DMS 273 (cell line): ENCODE results near the gene SMAD3.
A peak's percentile ranks its signal among the peaks of the same experiment; 100 is the strongest.
"Not testable (repeated sequence)": the region's sequence is repeated elsewhere in the genome, so short reads cannot be mapped to it uniquely, and the experiment has no call there.

Experiments
- DNase-seq: peaks from one replicate; lab custom pipeline; 2025; ENCODE audit not compliant: unreplicated experiment; lab: John Stamatoyannopoulos, UW

The SMAD3 gene

GRCh38 chr15:67062369-67062985 is 2.9 kb upstream of the SMAD3 start:
- no peak for DNase-seq

DNA sequence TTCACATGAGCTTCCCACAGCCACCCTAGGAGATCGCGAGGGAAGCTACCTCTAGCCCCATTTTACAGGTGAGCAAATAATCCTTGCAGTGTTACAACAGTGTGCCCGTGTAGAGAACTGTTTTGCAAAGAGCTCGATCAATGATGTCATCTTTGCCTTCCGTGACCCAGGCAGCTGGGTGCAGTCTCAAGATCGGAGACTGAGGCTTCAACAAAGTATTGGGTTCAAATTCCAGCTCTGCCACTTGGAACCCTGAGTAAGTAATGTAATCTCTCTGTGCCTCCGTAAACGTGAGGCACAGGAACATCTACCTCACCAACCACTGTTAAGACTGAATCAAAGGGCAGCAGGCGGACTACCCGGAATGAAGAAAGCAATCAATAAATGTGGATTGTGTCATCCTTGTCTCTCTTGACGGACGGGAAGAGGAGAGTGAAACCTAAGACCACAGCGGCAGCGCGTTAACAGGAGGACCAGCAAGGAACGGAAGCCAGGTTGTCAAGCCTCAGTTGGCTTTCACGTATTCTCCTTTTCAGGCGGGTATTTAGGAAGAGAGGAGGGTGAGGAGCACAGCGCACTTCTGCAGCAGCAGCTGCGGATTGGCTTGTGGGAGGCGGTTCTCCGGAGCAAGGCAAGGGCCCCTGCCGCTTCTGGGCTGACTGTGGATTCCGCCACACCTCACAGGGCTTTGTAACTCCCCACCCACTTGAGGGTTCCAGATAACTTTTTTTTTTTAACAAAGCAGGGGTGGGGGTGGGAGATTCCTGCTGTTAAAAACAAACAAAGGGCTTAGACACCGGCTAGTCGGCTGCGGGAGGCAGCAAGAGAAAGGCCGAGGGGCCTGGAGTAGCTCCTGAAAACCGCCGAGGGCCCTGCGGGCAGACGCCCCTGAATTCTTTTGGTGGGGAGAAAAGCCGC is 1.5 kb upstream of the SMAD3 start:
- no peak for DNase-seq

GRCh38 chr15:67064607-67065530 is 533 bp upstream of the SMAD3 start:
- peak; percentile 76 for DNase-seq

DNA sequence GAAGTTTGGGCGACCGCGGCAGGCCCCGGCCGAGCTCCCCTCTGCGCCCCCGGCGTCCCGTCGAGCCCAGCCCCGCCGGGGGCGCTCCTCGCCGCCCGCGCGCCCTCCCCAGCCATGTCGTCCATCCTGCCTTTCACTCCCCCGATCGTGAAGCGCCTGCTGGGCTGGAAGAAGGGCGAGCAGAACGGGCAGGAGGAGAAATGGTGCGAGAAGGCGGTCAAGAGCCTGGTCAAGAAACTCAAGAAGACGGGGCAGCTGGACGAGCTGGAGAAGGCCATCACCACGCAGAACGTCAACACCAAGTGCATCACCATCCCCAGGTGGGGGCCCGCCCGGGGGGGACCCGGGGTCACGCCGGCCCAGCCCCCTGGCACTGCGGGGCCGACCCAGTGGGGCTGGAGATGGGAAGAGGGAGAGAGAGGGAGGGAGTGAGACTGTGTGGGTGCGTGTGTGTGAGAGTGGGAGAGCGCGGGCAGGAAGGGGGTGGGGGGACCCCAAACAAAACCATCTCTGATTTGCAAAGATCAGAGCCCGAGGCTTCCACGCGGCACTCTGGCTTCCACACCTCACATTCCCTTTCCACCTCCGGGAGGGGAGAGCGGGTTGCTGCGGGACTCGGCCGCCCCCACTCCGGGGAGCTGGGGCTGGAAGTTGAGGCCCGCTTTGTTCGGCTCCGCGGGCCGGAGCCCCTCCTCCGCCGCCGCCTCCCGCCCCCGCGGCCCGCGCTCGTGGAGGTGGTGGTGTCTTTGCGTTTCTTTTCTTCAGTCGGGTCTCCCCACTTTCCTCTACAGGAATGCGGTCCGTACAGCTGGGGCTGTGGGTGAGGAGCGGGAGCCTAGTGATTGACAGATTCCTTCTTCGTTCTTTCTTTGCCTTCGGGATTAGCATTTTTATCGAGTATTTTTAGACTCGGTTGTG is 898 bp downstream of the SMAD3 start:
- peak; percentile 37 for DNase-seq

DNA sequence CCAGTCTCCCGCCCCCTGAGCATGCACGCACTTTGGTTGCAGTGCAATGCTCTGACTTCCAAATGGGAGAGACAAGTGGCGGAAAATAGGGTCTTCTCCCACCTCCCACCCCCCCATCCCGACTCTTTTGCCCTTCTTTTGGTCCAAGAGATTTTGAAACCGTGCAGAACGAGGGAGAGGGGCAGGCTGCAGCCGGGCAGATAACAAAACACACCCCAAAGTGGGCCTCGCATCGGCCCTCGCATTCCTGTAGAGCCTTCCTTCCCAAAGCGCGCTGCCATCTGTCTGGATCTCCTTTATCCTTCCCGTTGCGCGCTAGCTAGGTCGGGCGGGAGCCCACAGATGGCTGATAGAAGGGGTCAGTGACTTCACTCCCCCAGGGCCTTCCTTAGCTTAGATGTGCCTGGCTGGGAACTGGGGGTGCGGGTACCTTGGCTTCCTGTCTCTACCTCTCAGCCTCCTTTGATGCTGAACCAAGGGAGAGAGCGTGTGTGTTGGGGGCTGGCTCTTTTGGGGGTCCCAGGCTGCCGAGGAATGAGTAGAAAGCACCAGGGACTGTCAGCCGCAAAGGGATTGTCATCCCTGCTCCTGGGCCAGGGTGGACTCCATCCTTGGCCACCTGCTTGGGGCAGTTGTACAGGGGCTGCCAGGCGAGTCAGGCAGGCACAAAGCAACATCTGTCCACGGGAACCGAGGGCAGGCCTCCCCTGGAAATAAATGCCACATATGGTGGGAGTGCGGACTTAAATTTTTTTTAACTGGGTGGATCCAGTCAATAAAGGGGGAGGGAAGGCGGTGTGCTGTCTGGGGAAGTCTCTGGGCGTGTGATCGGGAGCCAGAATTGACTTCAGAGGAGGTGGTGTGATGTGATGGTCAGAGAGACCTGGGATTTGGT is 1.8 kb downstream of the SMAD3 start:
- DNase-seq: peak; percentile 74

DNA sequence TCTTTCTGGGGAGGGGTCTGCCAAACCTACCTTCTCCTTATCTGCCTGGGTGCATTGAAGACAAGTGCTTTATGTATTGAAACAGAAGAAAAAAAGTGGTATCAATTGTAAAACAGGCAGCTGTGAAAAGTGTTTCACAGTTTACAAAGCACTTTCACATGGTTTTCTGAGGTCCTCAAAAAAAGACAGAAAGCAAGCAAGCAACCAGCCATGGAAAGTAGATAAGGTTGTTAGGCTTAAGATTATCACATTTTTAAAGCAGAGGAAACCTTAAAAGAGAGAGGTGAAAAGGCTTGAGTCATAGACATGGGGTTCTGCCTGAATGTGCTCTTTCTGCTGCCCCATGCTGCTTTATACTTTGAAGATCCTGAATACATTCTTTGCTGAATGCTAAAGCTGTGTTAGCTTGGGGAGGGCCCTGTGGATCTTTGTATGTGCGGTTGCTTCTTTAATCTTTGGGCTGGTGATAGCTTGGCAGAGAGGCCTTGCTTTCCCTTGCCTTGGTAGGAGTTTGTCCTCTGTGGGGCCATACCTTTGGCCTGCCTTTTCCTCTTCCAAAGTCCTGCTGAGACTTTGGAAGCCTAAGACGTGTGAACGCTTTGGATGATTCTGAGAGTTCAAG is 2.6 kb downstream of the SMAD3 start:
- no peak for DNase-seq

GRCh38 chr15:67068710-67069400 is 3.5 kb downstream of the SMAD3 start:
- no peak for DNase-seq

DNA sequence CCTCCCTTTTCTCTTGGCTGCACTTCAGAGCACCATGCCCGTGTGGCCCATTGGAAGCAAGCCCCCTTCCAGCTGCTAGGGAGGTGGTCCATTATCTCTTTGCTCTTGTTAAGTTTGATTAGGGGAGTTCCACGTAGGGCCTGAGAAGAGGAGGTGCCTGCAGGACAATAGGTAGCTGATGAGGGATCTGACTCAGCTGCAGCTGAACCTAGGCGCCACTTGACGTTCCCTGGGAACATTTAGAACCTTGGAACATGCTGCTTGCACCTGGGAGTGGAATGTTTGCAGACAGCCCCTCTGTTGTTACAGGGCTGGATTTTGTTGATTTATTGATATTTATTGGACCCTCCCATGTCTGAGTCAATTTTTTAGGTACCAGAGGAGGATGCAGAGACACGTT is 4.7 kb downstream of the SMAD3 start:
- no peak for DNase-seq

- no peak for DNase-seq
These were observed 5.7 kb downstream of the SMAD3 start for GRCh38 chr15:67070892-67071664.

DNA sequence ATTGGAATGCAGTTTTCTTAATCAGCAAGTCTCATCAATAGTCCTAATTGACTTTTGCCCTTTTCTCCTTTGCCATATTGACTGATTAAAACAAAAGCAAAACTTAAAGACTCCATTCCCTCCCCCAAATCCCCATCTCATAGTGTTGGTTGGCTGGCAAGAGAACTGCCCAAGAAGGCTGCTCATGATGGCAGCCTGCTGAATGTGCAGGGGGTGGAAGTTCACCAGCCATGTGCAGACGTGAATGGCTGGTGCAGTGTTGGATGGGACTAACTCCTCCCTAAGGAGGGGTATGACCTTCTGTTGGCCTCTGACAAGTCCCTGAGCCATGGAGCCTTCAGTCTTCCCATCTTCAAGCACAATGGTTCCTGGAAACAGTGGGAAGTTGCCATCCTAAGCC is 7.0 kb downstream of the SMAD3 start:
- DNase-seq: no peak

- DNase-seq: no peak
These were observed 7.6 kb downstream of the SMAD3 start for GRCh38 chr15:67072958-67073357.

GRCh38 chr15:67074886-67075229 is 9.5 kb downstream of the SMAD3 start:
- DNase-seq: no peak

DNA sequence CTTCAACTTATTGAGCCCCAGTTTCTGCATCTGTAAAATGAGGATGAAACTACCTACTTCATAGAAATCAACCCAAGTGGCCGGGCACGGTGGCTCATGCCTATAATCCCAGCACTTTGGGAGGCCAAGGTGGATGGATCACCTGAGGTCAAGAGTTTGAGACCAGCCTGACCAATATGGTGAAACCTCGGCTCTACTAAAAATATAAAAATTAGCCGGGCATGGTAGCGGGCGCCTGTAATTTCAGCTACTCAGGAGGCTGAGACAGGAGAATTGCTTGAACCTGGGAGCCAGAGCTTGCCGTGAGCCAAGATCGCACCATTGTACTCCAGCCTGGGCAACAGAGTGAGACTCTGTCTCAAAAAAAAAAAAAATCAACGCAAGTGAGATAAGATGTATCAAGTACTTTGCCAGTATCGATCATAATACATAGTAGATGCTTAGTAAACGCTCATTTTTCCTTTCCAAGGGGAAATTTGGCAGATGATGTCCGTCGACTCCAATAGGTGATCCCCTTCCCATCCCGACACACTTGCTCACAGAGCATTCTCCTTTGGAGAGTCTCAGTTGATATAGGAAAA is 10.2 kb downstream of the SMAD3 start:
- DNase-seq: not testable (repeated sequence)

DNA sequence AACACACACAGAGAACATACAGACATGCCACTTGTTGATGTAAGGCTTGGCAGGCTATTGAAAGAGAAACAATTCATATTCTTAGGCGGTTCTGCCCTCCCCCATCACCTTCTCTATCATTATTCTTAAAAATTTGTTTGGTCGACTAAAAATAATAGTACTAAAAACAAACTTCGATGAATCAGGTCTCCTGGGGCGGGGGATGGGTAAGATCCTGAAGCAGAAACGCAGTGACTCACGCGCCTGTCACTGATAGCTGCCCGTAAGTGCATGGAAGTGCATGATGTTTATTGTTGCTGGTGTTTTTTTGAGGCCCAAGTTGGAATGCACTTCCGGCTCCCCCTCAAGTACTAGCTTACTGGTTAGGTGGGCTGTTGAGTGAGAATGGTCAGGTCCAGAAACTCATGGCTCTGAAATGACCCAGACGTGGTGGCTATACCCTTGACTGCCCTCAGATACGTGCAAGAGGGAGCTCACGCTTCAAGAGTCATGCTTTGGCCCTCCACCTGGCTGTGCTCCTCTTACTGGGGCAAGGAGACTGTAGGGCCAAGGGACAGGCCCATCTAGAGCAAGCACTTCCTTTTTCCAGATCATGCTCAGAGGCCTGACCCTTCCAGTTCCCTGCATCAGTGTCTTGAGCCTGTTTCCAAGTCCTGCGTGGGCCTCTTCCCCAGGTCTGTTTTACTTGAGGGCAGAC is 10.9 kb downstream of the SMAD3 start:
- DNase-seq: no peak

- no peak for DNase-seq
These were observed 12.3 kb downstream of the SMAD3 start for GRCh38 chr15:67077641-67078215.

DNA sequence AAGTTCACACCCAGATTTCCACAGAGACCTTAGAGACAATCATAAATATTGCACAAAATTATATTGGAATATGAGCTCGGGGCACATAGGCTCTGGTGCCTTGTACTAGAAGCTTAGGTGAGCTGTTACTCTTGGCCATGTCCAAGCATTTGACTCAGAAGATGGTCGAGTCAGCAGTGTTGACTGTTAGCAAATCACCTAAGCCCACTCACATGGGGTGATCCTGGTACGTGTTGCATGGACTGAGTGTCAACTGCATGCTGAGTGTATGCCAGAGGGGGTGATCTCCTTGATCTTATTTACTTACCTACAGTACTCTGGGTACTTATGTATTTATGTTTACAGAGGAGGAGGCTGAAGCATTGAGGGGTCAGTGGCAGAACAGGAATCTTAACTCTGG is 14.0 kb downstream of the SMAD3 start:
- DNase-seq: no peak
